Measurements from ENCODE around the gene BCLAF1. TPM values are rescaled to one million over a fixed set of nuclear protein-coding genes. Genes with fewer than 3 reads are reported as not detected.

BCLAF1 gene
- total and polyA plus RNA-seq, 8 donors: 112 to 254 (median 198) TPM

DNA sequence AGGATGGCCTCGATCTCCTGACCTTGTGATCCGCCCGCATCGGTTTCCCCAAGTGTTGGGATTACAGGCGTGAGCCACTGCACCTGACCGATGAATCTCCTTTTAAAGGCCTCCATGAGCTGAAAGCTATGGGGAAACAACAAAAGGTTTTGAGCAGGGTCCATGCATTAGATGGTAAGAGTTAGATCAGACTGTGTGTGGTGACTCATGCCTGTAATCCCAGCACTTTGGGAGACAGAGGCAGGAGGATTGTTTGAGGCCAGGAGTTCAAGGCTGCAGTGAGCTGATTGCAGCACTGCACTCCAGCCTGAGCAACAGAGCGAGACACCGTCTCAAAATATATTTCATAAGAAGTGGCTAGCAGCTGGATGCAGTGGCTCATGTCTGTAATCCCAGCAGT, 41.0 kb upstream of the BCLAF1 start:
- ATAC-seq: no peak
- H3K9me3 ChIP-seq: no peaks in the 10 kb centered on the region
- DNase-seq: no peak
- no peaks in the 10 kb centered on the region for H3K4me1 ChIP-seq
- TF ChIP-seq, protein P1, sequence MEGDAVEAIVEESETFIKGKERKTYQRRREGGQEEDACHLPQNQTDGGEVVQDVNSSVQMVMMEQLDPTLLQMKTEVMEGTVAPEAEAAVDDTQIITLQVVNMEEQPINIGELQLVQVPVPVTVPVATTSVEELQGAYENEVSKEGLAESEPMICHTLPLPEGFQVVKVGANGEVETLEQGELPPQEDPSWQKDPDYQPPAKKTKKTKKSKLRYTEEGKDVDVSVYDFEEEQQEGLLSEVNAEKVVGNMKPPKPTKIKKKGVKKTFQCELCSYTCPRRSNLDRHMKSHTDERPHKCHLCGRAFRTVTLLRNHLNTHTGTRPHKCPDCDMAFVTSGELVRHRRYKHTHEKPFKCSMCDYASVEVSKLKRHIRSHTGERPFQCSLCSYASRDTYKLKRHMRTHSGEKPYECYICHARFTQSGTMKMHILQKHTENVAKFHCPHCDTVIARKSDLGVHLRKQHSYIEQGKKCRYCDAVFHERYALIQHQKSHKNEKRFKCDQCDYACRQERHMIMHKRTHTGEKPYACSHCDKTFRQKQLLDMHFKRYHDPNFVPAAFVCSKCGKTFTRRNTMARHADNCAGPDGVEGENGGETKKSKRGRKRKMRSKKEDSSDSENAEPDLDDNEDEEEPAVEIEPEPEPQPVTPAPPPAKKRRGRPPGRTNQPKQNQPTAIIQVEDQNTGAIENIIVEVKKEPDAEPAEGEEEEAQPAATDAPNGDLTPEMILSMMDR (IDR thresholded peaks at IDR 0.05): no peak
- no peak overlapping the region for H3K27ac ChIP-seq
- no peaks in the 10 kb centered on the region for H3K27me3 ChIP-seq
- H3K36me3 ChIP-seq: no peaks in the 10 kb centered on the region
- intact Hi-C loops (cut with DNase I): no loop called here
- no peak overlapping the region for H3K4me3 ChIP-seq

DNA sequence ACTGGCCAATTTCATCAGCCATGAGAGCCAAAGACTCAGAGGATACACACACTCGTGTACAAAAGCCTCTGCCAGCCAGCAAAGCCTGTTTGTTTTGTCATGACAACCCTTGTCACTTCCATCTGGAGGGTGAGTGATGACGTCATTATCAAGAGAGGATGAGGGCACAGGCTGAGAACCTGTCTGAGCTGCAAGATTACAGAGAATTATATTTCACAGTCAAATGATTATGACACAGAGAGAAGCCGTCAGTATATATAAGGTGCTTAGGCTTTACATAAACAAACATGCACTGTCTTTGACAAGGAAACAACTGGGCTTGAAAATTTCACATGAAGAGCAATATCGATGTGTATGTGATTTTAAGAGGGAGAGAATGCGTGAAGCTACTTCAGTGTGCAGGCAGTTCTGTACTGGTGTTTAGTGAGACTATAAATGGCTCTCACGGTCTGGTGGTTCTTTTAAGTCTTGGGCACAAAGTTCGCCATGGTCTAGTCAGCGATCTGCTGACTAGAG, 36.5 kb upstream of the BCLAF1 start:
- Histone ChIP-seq H3K9me3 (no peaks in the 10 kb centered on the region), H3K27ac (no peak overlapping the region), H3K4me3 (no peak overlapping the region), H3K4me1 (no peaks in the 10 kb centered on the region), H3K36me3 (no peaks in the 10 kb centered on the region), H3K27me3 (no peaks in the 10 kb centered on the region)
- ATAC-seq (no peak), DNase-seq (peak in 1 of 4 donors; percentile 21)
- intact Hi-C loops (cut with DNase I): no loop called here
- TF ChIP-seq, protein P1 (IDR thresholded peaks at IDR 0.05): no peak

DNA sequence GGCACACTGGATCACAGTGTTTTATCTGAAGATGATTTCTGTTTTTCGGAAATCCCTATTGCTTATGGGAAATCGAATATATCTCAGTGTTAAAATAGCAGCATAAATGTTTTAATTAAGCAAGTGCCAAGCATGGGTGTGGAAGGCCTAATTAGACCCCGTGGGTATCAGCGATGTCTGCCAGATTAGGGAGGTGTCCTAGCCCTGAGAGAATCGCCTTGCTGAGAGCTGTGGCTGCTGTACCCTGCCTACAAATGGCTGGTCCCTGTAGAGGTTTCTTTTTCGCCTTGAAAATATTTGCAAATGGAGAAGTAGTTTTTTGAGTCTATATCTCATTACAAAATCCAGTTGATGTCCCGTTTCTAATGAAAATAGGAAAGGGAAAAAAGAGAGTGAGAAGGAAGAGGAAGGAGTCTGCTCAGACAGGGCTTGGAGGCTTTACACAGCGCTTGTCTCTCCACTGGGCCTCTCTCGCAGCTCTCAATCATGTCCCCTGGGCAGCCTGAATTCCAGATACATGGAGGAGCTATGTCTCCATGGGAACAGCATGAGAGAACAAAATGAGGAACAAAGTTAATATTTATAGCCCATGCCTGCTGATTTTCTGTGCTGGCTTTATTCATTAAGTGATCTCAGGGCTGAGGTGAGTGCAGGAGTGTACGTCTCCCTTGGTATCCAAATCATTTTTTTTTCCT, 35.2 kb upstream of the BCLAF1 start:
- H3K36me3 ChIP-seq: no peaks in the 10 kb centered on the region
- intact Hi-C loops (cut with DNase I): no loop called here
- no peaks in the 10 kb centered on the region for H3K9me3 ChIP-seq
- DNase-seq (no peak), ATAC-seq (no peak)
- H3K27me3 ChIP-seq: no peaks in the 10 kb centered on the region
- H3K4me3 ChIP-seq: no peak overlapping the region
- TF ChIP-seq, protein P1 (IDR thresholded peaks at IDR 0.05): no peak
- H3K27ac ChIP-seq: no peak overlapping the region
- H3K4me1 ChIP-seq: no peaks in the 10 kb centered on the region

DNA sequence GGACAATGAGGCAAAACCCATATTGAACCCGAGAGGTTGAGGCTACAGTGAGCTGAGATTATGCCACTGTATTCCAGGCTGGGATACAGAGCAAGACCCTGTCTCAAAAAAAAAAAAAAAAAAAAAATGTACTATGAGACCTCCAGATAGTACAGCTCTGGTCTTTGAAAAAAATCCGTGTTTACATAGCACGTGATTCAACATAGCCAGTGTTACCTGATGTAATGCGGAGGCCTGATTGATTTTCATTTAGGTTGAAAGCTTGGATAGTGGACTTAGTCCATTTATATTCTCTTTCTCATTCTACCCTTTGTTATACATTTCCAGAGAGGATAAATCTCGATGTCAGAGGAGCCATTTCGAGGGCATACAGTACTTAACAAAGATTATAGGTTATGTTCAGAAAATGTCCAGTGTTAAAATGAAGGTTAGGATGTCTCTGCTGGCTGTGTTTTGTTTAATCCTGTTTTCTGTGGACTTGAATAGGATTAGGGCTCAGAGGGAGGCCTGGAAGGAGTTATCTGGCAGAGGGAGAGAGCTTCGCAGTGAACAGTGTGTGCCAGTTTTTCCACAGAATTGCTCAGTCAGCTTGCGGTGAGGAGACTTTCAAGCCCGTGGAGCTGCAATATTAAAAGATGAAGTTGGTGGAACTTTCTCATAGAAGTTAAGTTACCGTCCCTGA, 33.9 kb upstream of the BCLAF1 start:
- H3K27ac ChIP-seq: no peak overlapping the region
- no peak overlapping the region for H3K4me3 ChIP-seq
- intact Hi-C loops (cut with DNase I): no loop called here
- TF ChIP-seq, protein P1 (IDR thresholded peaks at IDR 0.05): no peak
- DNase-seq (peak in 1 of 4 donors; percentile 46), ATAC-seq (peak; percentile 31)
- H3K36me3 ChIP-seq: no peaks in the 10 kb centered on the region
- no peaks in the 10 kb centered on the region for H3K27me3 ChIP-seq
- no peaks in the 10 kb centered on the region for H3K4me1 ChIP-seq
- no peaks in the 10 kb centered on the region for H3K9me3 ChIP-seq

DNA sequence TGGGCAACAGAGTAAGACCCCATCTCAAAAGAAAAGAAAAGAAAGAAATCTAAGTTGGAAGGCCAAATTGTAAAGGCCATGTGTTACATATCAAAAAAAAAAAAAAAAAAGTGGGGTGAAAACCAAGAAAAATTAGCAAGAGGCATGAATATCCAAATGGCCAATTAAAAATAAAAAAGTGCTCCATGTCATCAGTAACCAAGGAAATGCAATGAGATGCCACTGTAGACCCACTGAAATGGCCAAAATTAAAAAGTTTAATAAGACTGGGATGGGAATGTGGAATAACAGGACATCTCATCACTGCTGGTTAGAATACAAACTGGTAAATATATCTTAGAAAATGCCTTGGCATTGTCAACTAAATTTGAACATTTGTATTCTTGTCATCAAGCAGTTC, 30.1 kb upstream of the BCLAF1 start:
- intact Hi-C loops (cut with DNase I): loop anchor here in 1 of 2 donors (10.0 kb wide), 1 partner anchor 815 kb away; no protein-coding TSS in a partner anchor
- ATAC-seq: no peak
- Histone ChIP-seq H3K9me3 (no peaks in the 10 kb centered on the region), H3K4me1 (no peaks in the 10 kb centered on the region), H3K4me3 (no peak overlapping the region), H3K36me3 (no peaks in the 10 kb centered on the region), H3K27ac (no peak overlapping the region), H3K27me3 (no peaks in the 10 kb centered on the region)
- TF ChIP-seq, protein P1 (IDR thresholded peaks at IDR 0.05): no peak
- no peak for DNase-seq
